ENCODE measurements around the gene STMND1. TPM values are rescaled to one million over a fixed set of nuclear protein-coding genes. Genes with fewer than 3 reads are reported as not detected.
A peak's percentile ranks its signal among the peaks of the same experiment; 100 is the strongest.

Gene STMND1
- total RNA-seq, 1 experiment from 2014 or later: not detected

DNA sequence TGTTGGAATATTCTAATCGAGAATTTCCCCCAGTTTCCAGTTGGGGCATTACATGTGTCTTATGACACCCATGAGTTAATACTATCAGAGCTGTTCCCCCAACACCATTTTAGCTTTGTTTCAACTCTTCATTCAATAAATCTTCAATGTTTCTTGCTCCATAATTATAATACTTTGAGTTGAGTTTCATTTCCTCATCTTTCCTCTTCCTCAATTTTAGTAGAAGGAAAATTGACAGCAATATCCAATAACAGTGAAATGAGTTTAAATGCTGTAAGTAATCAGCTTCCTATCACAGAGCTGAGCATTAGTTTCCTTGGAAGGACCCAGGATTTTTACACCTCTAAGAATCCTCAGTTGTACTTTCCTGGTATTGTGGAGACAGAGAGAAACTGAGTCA, 1.0 kb upstream of the STMND1 start (continued):
- TF ChIP-seq, protein P1, sequence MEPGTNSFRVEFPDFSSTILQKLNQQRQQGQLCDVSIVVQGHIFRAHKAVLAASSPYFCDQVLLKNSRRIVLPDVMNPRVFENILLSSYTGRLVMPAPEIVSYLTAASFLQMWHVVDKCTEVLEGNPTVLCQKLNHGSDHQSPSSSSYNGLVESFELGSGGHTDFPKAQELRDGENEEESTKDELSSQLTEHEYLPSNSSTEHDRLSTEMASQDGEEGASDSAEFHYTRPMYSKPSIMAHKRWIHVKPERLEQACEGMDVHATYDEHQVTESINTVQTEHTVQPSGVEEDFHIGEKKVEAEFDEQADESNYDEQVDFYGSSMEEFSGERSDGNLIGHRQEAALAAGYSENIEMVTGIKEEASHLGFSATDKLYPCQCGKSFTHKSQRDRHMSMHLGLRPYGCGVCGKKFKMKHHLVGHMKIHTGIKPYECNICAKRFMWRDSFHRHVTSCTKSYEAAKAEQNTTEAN (CRISPR knock-in tag; IDR thresholded peaks at IDR 0.05): no peak
- no peak for TF ChIP-seq NR2C2 (CRISPR knock-in tag; IDR thresholded peaks at IDR 0.05)
- TF ChIP-seq ZNF423 (CRISPR knock-in tag; IDR thresholded peaks at IDR 0.05): no peak
- no peak for TF ChIP-seq RORB (CRISPR knock-in tag; IDR thresholded peaks at IDR 0.05)
- TF ChIP-seq NR3C1 (CRISPR knock-in tag; conservative IDR thresholded peaks at IDR 0.05; ENCODE audit: low read depth): no peak
- TF ChIP-seq, protein P2, sequence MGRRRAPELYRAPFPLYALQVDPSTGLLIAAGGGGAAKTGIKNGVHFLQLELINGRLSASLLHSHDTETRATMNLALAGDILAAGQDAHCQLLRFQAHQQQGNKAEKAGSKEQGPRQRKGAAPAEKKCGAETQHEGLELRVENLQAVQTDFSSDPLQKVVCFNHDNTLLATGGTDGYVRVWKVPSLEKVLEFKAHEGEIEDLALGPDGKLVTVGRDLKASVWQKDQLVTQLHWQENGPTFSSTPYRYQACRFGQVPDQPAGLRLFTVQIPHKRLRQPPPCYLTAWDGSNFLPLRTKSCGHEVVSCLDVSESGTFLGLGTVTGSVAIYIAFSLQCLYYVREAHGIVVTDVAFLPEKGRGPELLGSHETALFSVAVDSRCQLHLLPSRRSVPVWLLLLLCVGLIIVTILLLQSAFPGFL (CRISPR knock-in tag; IDR thresholded peaks at IDR 0.05; ENCODE audit: borderline replicate concordance): no peak

GRCh38 chr6:17102258-17102870, 514 bp downstream of the STMND1 start:
- no peaks in the 10 kb centered on the region for H3K36me3 Mint-ChIP-seq
- no peak overlapping the region for H3K27ac Mint-ChIP-seq
- no peaks in the 10 kb centered on the region; the same call in 1 of the 2 replicates for H3K9me3 Mint-ChIP-seq
- H3K27me3 Mint-ChIP-seq (ENCODE audit: low read depth): peaks cover 49% of the 10 kb centered on the region
- DNase-seq (ENCODE audit: low spot score): no peak
- H3K4me1 Mint-ChIP-seq: peaks cover 10% of the 10 kb centered on the region; the same call in 1 of the 2 replicates
- ChIA-PET CTCF (no interaction called here), POLR2A (no interaction called here)
- ATAC-seq: no peak
- H3K4me3 Mint-ChIP-seq: peak overlapping the region; percentile 76
- TF ChIP-seq, protein P3, sequence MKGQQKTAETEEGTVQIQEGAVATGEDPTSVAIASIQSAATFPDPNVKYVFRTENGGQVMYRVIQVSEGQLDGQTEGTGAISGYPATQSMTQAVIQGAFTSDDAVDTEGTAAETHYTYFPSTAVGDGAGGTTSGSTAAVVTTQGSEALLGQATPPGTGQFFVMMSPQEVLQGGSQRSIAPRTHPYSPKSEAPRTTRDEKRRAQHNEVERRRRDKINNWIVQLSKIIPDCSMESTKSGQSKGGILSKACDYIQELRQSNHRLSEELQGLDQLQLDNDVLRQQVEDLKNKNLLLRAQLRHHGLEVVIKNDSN (CRISPR knock-in tag; IDR thresholded peaks at IDR 0.05): no peak
- TF ChIP-seq ZNF121 (CRISPR knock-in tag; IDR thresholded peaks at IDR 0.05): no peak
- TF ChIP-seq ZNF532 (CRISPR knock-in tag; IDR thresholded peaks at IDR 0.05; ENCODE audit: borderline replicate concordance): no peak
- no peak for TF ChIP-seq NFYB (CRISPR knock-in tag; conservative IDR thresholded peaks at IDR 0.05; ENCODE audit: low read depth)
- TF ChIP-seq, protein P4, sequence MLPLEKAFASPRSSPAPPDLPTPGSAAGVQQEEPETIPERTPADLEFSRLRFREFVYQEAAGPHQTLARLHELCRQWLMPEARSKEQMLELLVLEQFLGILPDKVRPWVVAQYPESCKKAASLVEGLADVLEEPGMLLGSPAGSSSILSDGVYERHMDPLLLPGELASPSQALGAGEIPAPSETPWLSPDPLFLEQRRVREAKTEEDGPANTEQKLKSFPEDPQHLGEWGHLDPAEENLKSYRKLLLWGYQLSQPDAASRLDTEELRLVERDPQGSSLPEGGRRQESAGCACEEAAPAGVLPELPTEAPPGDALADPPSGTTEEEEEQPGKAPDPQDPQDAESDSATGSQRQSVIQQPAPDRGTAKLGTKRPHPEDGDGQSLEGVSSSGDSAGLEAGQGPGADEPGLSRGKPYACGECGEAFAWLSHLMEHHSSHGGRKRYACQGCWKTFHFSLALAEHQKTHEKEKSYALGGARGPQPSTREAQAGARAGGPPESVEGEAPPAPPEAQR (CRISPR knock-in tag; IDR thresholded peaks at IDR 0.05): no peak
- no peak for TF ChIP-seq SMAD3 (CRISPR knock-in tag; IDR thresholded peaks at IDR 0.05; ENCODE audit: borderline replicate concordance)
- TF ChIP-seq, protein P5, sequence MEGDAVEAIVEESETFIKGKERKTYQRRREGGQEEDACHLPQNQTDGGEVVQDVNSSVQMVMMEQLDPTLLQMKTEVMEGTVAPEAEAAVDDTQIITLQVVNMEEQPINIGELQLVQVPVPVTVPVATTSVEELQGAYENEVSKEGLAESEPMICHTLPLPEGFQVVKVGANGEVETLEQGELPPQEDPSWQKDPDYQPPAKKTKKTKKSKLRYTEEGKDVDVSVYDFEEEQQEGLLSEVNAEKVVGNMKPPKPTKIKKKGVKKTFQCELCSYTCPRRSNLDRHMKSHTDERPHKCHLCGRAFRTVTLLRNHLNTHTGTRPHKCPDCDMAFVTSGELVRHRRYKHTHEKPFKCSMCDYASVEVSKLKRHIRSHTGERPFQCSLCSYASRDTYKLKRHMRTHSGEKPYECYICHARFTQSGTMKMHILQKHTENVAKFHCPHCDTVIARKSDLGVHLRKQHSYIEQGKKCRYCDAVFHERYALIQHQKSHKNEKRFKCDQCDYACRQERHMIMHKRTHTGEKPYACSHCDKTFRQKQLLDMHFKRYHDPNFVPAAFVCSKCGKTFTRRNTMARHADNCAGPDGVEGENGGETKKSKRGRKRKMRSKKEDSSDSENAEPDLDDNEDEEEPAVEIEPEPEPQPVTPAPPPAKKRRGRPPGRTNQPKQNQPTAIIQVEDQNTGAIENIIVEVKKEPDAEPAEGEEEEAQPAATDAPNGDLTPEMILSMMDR (IDR thresholded peaks at IDR 0.05): no peak
- no peak for TF ChIP-seq ETV6 (CRISPR knock-in tag; IDR thresholded peaks at IDR 0.05)
- no peak for TF ChIP-seq MYBL2 (CRISPR knock-in tag; IDR thresholded peaks at IDR 0.05)
- TF ChIP-seq ATF6 (CRISPR knock-in tag; IDR thresholded peaks at IDR 0.05): no peak
- TF ChIP-seq, protein P2 (CRISPR knock-in tag; IDR thresholded peaks at IDR 0.05; ENCODE audit: borderline replicate concordance): no peak
- TF ChIP-seq ESRRA (CRISPR knock-in tag; IDR thresholded peaks at IDR 0.05; ENCODE audit: borderline replicate concordance): no peak
- no peak for TF ChIP-seq HMGXB4 (CRISPR knock-in tag; IDR thresholded peaks at IDR 0.05)
- TF ChIP-seq NFE2L1 (CRISPR knock-in tag; IDR thresholded peaks at IDR 0.05): no peak
- TF ChIP-seq CREM (CRISPR knock-in tag; IDR thresholded peaks at IDR 0.05): no peak
